GM12875 (cell line): ENCODE data around the gene BPTF.
"Not testable (repeated sequence)": the region's sequence is repeated elsewhere in the genome, so short reads cannot be mapped to it uniquely, and the experiment has no call there.

Experiments
- H3K4me3 ChIP-seq: one replicate; pipeline ENCODE4 v1.5.1; 2011; ENCODE audit warnings: low read depth, low read length, control low read depth
- TF ChIP-seq, protein P1 (sequence below): IDR thresholded peaks from 2 replicates; pipeline ENCODE4 v1.5.1; 2011; ENCODE audit warnings: low read depth, mild to moderate bottlenecking, control low read depth, inconsistent platforms, low read length, moderate library complexity, borderline replicate concordance; ENCODE audit not compliant: insufficient read depth

Gene BPTF

DNA sequence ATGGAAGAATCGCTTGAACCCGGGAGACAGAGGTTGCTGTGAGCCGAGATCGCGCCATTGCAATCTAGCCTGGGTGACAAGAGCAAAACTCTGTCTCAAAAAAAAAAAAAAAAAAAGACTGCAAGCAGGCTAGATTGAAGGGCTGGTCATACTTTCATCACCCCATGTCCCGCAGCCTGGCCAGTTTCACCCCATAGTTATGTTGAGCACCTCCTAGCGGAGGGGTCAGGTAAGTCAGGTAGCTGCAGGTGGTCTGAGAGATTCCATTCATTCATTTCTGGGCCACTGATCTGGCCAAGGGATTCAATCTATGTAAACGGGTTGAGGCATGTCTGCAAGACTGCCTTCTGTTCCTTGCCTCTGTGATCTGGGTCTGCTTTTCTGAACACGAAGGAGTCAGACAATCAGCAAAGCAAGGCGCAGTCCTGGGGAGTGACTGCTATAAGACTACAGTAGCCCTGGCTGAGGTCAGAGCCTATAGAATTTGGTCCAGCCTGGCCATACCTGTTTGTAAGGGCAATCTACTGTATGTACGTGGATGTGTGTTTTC, 23.6 kb upstream of the BPTF start:
- TF ChIP-seq, protein P1, sequence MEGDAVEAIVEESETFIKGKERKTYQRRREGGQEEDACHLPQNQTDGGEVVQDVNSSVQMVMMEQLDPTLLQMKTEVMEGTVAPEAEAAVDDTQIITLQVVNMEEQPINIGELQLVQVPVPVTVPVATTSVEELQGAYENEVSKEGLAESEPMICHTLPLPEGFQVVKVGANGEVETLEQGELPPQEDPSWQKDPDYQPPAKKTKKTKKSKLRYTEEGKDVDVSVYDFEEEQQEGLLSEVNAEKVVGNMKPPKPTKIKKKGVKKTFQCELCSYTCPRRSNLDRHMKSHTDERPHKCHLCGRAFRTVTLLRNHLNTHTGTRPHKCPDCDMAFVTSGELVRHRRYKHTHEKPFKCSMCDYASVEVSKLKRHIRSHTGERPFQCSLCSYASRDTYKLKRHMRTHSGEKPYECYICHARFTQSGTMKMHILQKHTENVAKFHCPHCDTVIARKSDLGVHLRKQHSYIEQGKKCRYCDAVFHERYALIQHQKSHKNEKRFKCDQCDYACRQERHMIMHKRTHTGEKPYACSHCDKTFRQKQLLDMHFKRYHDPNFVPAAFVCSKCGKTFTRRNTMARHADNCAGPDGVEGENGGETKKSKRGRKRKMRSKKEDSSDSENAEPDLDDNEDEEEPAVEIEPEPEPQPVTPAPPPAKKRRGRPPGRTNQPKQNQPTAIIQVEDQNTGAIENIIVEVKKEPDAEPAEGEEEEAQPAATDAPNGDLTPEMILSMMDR = peak; percentile 59; the same call in 1 of the 2 replicates
- H3K4me3 ChIP-seq = no peak overlapping the region

DNA sequence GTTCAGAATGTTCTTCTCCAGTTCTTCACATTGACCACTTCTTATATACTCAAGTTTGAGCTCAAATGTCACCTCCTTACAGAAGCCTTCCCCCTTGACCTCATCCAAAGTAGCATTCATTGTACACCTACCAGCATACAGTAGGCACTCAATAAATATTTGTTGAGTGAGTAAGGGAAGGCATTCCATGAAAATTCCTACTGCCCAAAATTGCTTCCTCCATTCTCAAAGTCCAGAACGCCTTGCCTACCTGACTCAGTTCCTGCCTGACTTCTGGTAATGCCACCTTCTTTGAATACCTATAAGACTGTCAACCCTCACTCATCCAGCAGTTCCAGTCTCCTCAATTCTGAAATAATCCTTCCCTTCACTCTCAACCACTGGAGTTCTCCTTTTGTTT, 14.8 kb upstream of the BPTF start:
- TF ChIP-seq, protein P1 = no peak
- H3K4me3 ChIP-seq = no peak overlapping the region

DNA sequence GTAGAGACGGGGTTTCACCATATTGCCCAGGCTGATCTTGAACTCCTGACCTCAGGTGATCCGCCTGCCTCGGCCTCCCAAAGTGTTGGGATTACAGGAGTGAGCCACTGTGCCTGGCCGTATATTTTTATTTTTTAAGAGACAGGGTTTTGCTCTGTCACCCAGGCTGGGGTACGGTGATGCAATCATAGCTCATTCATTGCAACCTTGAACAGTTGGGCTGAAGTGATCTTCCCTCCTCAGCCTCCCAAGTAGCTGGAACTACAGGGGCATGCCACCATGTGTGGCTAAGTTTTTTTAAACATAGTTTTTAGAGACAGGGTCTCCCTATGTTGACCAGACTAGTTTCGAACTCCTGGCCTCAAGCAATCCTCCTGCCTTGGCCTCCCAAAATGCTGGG, 12.9 kb upstream of the BPTF start:
- H3K4me3 ChIP-seq = not testable (repeated sequence)

DNA sequence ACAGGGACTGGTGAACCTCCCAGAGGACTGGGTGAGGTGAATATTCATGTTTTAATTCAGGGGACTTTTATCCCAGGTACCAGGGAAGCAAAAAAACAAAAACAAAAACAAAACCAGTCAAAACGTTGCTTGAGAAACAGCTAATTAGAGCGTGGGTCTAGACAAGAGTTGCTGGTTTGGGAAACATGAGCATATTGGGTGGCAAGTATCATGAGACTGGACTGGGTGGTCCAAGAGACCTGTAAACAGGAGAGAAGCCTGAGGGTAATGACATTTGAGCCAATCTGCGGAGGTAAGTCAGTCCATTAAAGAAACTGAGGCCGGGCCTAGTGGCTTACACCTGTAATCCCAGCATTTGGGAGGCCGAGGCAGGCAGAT, 11.5 kb upstream of the BPTF start:
- TF ChIP-seq, protein P1 = no peak
- H3K4me3 ChIP-seq = no peak overlapping the region

DNA sequence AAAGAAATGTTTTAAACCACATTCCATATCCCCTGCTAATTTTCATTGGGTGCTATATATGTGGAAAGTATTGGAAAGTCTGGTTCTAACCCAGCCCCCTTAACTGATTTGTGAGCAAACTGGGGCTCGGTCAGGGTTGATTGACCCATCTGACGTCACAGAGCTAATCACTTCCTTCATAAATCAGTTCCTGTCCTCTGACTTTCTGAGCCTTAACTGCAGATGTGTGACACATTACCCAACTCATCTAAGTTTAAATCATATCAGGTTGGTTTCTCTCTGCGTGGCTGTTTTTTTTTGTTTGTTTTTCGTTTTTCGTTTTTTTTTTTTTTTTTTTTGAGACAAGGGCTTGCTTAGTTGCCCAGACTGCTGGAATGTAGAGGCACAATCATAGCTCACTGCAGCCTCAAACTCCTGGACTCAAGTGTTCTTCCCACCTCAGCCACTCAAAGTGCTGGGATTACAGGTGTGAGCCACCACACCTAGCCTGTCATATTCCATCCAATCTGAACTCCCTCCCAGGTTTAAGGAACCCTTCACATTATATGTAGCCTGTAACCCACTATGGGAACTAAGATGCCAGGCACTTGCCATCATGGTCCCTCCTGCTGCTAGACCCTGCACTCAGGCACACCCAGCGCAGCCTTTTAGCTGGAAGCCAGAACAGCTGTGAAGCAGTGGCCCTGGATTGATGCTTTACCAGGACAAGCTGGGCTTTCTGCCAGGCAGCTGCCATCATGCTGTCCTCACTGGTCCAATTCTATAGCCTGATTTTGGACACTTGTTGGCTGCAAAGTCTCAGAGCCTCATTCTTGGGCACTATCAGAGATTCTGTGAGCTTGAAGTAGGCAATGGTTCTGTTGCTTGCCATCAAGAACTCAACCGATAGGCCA, 6.9 kb upstream of the BPTF start:
- TF ChIP-seq, protein P1 = no peak
- no peak overlapping the region for H3K4me3 ChIP-seq

DNA sequence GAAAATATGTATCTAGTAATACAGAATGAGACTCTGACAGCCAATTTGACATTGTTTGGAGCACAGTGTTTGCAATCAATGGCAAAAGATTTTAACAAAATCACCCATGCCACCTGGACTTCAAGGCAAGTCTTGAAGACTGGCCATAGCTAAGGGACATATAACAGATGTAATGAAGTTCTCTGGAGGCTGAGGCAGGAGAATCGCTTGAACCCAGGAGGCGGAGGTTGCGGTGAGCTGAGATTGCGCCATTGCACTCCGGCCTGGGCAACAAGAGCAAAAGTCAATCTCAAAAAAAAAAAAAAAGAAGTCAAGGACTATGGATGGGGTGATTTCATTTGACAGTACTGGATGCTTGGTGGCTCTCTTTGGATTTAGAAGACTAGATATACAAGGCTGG, 5.6 kb upstream of the BPTF start:
- TF ChIP-seq, protein P1 = no peak

DNA sequence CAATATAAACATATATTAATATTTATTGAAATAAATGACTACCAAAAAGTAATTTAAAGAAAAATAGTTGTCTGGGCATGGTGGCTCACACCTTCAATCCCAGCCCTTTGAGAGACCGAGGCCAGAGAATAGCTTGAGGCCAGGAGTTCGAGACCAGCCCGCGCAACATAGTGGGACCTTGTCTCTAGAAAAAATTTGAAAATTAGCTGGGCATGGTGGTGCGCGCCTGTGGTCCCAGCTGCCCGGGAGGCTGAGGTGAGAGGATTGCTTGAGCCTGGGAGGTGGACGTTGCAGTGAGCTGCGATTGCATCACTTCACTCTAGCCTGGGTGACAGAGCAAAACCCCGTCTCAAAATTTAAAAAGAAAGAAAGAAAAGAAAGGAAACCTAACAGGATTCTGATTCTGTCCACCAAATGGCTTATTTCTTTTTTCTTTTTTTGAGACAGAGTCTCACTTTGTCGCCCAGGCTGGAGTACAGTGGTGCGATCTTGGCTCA, 3.4 kb upstream of the BPTF start:
- TF ChIP-seq, protein P1 = no peak
- no peak overlapping the region for H3K4me3 ChIP-seq

More for the DNA sequence above, 5.6 kb upstream of the BPTF start:
- H3K4me3 ChIP-seq = no peak overlapping the region

DNA sequence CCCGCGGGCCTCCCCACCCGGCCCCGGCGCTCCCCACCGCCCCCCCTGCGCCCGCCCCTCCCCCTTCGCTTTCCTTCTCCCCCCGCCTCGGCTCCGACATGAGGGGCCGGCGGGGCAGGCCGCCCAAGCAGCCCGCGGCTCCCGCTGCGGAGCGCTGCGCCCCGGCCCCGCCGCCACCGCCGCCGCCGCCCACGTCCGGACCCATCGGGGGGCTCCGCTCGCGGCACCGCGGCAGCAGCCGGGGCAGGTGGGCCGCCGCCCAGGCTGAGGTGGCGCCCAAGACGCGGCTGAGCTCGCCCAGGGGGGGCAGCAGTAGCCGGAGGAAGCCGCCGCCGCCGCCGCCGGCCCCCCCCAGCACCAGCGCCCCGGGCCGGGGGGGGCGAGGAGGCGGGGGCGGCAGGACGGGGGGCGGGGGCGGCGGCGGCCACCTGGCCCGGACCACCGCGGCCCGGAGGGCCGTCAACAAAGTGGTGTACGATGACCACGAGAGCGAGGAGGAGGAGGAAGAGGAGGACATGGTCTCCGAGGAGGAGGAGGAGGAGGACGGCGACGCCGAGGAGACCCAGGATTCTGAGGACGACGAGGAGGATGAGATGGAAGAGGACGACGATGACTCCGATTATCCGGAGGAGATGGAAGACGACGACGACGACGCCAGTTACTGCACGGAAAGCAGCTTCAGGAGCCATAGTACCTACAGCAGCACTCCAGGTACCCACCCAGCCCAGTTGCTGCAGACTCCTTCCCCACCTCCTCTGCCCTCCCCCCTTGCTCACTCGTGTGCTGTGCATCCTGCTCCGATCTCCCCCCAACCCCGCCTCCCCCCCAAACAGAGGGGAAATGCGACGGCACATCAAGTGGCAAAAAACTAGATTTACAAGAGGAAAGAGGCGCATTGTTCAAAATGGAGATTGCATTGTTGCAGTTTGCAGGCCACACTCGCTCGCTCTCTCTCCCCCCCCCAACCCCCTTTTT, 611 bp downstream of the BPTF start:
- H3K4me3 ChIP-seq = peak overlapping the region; percentile 66
